Measurements from ENCODE around the gene ACAT1.

DNA sequence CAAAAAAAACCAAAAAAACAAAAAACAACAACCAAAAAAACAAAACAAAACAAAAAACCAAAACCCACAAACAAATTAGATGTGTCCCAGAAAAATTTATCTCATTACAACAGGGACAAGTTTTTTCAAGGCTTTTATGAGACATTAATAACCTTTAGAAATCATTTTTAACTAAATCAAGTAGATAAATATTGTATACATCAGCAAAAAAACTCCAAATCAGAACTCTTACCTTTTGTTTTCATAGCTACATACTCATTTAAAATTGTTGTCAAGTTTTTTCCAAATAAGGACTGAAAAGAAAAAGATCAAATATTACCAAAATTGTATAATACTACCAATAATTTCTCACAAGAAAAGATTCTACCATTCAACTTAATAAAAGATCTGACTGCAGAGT is 72.4 kb downstream of the ACAT1 start:
- no peak for TF ChIP-seq CTCF (IDR thresholded peaks at IDR 0.05)
- no peak for TF ChIP-seq POLR2A (IDR thresholded peaks at IDR 0.05)

All from esophagus squamous epithelium (tissue), 4 donors.